NCI-H2227 treated with DMSO at 0.1 percent for 48 hours (cell line): ENCODE measurements around the gene FASN.
"Not testable (repeated sequence)": the region's sequence is repeated elsewhere in the genome, so short reads cannot be mapped to it uniquely, and the experiment has no call there.

Experiments used
- DNase-seq: peaks from one replicate; lab custom pipeline; 2025; lab: John Stamatoyannopoulos, UW

The FASN gene

DNA sequence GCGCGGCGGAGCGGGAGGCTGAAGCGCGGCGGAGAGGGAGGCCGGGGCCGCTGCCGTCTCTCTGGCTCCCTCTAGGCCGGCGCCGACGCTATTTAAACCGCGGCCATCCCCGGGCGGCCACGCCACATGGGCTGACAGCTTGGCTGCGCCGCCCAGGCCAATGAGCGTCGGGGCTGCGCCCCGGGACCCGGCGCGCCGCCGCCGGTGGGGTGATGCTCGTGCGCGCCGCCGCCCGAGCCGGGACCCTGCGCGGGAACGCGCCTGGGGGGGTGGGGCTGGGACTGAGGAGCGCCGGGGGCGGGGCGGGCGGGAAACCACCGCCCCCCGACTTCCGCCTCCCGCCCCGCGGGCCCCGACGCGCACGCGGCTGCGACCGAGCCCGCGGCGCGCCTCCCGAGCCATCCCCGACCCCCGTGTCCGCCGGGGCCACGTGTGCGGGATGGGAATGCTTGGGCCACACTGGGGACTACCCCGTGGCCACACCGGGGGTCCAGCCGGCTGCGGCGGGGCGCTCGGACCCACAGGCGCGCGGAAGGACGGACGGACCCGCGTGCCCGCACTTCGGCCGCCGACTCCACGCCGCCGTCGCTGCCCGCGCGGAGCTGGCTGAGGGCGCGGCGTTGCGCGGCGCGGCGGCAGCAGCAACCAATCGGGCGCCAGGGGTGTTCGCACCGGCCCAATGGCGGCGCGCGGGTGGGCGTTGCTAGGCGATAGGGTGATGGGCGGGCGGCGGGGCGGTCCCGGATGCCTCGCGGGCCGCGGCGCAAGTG is at the start of gene FASN:
Gene FASN, minus strand, starts transcription at position 68 of the 770 bp plus-strand sequence. CDS start 1,791 bp downstream, outside the sequence.
- DNase-seq: peak; percentile 90

DNA sequence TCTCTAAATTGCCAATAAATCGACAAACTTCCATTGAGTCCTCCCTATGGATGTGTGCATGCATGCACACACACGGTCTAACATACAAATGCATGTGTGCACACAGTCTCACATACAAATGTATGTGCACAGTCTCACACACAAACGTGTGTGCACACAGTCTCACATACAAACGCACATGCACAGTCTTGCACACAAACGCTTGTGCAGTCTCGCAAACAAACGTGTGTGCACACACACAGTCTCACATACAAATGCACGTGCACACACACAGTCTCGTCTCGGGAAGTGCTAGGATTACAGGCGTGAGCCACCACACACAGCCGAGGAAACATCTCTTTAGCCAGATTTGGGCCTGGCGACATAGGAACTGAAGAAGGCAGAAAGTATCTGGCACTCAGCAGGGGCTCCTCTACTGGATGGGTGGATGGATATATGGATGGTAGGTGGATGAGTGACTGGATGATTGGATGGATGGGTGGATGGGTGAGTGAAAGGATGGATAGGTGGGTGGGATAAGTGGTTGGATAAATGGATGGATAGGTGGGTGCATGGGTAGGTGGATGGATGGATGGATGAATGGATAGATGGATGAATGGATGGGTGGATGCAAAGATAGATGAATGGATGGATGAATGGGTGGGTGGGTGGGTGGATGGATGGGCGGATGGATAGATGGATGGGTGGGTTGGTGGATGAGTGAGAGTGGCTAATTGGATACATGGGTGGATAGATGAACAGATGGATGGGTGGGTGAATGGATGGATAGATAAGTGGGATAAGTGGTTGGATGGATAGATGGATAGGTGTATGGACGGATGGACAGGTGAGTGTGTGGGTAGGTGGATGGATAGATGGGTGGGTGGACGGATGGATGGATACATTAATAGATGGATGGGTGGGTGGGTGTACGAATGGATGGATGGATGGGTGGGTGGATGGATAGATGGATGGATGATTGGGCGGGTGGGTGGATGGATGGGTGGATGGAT is 48.9 kb upstream of the FASN start:
- DNase-seq: no peak

DNA sequence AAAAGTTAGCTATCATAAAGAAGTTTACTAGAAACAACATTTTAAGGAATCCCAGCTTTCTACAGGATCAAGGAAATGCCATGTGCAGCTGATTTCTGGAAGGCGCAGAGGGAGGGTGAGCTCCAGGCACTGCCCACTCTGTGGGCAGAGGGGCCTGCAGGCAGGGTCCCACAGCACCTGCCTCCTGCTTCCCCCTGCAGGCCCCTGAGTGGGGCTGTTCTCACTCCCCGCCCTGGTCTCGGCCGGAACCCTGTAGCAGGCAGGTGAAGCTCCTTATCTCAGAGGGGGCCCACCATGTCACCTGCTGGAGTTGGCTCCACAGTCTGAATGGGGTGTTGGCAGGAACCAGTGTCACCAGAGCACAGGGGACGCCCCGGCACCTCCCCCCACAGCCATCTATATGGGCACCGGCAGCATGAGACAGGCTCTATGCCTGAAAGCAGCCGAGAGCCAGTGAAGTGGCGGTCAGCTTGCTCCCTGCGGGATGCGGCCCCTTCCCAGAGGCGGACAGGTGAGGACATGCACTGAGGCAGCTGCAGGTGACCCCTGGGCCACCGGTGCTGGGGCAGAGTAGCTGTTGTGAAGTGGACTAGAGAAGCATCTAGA is 47.6 kb upstream of the FASN start:
- no peak for DNase-seq

DNA sequence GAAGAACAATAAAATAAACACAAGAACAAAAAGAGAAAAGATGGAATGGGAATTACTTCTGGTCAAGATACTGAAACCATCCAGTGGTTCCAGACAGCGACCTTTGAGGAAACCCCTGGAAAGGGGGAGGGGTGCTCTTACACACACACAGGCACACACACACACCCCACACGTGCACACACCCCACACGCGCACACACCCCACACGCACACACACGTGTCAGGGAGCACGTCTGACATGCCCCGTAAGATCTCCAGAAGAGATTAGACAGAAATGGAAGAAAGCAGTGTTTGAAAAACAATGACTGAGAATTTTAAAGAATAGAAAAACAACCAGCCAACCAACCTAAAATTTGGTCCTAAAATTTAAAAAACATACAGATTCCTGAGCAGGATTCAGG is 45.3 kb upstream of the FASN start:
- DNase-seq: no peak

DNA sequence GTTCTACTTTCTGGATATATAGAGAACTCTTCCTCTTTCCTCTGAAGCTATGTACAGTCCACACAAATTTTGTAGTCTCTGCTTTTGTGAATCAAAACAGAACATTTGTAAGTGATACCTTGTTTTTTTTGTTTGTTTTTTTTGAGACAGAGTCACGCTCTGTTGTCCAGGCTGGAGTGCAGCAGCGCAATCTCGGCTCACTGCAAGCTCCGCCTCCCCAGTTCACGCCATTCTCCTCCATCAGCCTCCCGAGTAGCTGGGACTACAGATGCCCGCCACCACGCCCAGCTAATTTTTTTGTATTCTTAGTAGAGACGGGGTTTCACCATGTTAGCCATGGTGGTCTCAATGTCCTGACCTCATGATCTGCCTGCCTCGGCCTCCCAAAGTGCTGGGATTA is 41.9 kb upstream of the FASN start:
- DNase-seq: not testable (repeated sequence)

DNA sequence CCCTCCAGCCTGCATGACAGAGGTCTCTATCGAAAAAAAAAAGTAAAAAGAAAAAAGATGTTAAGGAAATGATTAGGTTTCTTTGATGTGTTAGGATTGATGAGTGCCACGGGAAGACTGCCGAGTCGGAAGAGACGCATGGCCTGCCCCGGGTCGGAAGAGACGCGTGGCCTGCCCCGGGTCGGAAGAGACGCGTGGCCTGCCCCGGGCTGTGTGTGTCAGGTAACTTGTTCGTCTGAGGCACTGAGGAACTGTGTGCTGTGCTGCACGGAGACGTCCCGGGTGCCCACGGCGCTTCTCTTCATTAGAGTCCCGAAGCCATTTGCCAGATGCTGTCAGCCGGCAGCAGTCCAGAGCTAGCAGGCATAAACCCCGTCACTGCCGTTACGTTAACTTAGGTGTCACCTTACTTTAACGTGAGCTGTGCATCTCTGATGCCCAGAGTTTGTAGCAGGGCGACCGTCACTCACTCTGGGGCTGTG is 40.5 kb upstream of the FASN start:
- DNase-seq: no peak

DNA sequence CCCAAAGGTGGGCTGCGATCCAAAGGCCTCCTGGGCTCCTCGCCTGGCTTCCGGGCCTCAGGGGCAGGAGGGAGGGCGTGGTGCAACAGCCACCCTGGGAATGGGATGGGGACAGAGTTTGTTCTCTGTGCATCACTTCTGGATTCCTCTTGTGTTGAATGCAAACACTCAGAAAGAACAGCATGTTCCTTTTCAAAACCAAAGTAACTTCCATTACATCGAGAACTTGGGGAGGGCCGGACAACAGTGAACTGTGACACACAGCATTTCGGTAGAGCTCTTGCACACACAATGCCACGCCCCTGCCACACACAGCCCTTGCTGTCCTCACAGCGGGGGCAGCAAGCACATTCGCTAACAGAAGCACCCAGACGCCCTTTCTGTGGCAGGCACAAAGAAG is 36.1 kb upstream of the FASN start:
- DNase-seq: no peak

DNA sequence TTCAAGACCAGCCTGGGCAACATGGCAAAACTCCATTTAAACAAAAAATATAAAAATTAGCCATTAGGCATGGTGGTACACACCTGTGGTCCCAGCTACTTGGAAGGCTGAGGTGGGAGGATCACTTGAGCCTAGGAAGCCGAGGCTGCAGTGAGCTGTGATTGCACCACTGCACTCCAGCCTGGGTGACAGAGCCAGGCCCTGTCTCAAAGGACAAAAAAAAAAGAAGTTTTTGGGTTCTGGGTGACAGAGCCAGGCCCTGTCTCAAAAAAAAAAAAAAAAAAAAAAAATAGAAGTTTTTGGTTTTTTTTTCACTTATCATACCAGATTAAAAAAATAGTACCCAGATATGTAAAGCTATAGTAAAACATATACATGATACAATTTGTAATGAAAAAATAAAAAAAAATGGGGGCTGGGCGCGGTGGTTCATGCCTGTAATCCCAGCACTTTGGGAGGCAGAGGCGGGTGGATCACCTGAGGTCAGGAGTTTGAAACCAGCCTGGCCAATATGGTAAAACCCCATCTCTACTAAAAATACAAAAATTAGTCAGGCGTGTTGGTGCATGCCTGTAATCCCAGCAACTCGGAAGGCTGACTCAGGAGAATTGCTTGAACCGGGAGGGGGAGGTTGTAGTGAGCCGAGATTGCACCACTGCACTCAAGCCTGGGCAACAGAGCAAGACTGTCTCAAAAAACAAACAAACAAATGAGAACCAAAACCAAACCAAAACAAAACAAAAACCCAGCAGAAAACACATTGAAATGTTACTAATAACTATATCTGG is 35.3 kb upstream of the FASN start:
- DNase-seq: not testable (repeated sequence)

DNA sequence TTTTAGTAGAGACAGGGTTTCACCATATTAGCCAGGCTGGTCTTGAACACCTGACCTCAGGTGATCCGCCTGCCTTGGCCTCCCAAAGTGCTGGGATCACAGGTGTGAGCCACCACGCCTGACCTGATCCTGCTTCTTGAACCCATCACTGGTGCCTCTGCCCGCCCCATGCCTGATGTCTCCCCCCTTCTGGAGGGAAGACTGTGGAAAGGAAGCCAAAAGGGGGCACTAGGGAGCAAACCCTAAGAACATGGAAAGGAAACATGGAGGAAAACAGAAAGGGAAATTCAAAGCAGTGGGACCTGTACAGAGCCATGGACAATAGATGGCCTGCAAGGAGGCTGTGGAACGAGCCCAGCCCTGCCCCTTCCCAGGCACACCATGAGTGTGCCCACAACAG is 31.1 kb upstream of the FASN start:
- no peak for DNase-seq

DNA sequence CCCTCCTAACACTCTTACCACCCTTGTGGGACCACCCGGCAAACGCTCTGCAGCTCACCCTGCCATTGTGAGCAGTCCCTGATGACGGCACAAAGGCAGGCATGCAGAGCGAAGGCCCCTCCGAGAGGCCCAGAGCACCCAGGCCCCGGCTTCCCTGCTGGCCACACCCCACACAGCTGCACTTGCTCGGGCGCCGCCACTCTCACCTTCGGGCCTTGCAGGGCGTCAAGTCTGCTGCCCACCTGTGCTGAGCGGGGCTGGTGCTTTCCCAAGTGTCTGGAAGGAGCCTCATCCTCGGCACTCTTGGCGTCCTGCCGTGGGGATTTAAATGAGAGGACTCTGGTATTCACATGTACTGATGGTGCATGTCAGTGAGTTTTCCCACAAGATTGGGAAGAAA is 30.3 kb upstream of the FASN start:
- no peak for DNase-seq

DNA sequence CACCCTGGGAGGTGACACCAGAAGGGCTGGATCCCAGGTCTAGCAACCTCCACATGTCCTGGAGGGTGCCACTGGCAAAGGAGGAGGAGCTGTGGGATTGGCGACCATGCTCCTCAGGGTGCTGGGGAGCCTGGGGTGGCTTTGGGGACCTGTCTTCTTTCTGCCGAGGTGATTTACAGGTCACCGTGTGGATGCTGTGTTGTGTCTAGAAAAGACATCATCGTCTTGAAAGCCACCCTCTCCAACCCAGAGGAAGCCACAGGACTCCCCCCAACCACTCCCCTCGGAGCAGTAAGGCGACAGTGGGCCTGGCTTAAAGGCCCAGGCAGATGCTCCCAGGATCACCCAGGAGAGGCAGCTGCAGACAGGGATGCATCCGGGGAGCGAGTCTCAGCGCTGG is 29.7 kb upstream of the FASN start:
- no peak for DNase-seq

DNA sequence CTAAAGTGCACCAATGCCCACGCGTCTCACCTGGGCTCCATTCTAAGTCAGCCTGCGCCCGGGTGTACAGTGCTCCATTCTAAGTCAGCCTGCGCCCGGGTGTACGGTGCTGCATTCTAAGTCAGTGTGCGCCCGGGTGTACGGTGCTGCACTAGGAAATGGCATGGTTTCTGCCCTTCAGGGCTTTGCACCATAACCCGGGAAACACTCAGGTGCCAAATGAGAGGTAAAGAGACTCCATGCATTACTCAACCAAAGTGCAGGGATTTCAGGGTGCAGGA is 29.2 kb upstream of the FASN start:
- no peak for DNase-seq

DNA sequence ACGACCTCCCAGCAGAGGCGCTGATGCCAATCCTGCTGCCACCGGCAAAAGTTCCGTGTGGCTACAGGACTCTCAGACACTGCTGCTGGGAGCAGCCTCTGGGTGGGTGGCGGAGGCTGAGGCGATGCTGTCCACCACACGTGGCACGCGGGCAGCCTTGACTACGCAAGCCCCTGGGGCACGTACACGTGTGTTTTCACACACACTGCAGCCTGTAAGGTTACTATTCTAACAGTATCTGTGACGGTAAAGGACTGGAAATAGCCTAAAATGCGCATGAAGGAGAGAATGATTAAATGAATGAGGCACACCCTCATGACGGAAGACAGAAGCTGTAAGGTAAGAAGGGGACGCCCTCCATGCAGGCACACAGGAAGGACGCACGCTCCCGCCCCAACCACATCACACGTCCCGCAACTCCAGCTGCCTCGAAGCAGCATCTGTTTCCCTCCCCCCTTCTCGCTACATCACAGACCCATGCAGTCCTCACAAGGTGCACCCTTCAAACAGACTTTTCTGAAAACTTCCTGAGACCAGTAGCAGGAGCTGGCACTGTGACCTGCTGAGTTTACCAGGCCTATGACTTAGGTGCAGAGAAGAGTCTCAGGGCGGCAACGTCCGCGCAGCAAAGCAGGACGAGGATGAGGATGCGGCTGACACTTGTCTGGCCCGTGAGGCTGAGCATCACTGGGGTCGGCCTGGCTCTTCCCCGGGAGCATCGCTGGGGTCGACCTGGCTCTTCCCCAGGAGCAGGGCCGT is 28.7 kb upstream of the FASN start:
- no peak for DNase-seq

DNA sequence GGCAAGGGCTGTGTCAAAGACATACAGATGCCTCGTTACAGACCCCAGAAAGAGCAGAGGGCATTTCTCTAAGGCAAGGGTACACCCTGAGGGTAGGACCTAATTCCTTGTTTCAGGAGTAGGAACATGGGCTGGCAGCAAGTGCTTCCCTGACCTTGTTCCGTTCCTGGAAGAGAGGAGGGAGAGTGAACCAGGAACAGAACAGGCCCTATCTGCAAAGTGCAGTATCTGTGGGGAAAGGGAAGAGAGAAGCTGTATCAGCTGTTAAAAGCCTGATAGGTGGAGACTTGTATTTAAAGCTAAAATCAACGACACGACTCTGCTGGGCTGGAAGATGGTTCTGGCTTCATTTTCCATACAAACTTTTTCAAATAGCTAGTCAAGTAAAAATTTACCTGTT is 26.1 kb upstream of the FASN start:
- DNase-seq: no peak

DNA sequence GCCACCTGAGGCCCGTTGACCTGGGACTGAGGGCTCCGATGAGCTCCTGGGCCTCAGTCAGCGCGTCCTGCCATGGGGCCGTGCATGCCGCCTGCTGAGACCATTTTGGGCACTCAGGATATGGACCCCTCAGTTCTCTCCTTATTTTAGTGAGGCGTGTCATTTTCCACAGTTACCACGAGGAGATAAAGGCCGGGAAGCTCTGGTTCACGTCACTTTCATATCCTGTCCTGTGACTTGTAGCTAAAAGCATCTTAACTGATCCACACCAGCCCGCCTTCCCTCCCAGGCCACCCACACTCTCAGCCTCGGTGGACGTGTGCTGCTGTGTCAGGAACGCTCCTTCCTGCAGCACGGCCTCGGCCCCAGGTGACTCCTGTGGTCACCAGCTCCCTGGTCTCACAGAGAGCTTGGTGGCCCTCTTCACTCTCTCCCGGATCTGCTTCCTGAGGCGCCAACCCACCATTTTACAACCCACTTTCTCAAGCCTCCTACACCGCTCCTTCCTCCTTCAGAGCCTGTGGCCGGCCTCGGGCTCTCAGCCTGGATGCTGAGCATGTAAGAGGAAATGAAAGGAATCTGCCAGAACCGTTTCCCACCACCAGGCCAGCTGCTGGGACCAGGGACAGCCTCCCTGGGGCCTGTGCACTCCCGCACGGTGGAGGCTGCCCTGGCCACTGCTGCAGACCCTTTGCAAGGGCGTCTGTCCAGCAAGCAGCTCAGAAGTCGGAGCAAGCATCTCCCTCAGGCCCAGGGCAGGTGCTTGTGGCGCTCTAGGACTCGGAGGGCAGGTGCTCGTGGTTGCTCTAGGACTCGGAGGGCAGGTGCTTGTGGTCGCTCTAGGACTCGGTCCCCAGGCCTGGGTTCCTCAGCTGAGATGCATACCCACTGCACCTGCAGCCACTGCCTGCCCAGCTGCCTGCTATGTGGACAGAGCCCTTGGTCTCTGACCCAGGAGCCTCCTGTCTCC is 23.9 kb upstream of the FASN start:
- DNase-seq: no peak

DNA sequence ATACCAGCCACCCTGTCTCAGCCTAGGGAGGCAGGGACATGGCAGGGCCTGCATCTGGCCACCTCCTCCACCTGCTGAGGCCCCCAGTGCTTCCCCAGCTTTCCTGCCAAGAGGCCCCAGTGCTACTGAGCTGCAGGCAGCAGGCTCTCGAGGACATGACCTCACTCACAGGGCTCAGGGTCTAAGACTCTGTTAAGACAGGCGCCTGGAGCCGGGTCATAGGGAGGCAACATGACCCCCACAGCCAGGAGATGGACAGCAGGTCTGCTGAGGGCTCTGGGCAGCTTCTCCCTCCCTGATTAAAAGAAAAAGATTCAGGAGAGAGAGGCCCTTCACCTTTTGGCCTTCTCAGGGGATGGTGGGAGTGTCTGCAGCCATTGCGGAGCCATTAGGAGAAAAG is 23.2 kb upstream of the FASN start:
- no peak for DNase-seq

DNA sequence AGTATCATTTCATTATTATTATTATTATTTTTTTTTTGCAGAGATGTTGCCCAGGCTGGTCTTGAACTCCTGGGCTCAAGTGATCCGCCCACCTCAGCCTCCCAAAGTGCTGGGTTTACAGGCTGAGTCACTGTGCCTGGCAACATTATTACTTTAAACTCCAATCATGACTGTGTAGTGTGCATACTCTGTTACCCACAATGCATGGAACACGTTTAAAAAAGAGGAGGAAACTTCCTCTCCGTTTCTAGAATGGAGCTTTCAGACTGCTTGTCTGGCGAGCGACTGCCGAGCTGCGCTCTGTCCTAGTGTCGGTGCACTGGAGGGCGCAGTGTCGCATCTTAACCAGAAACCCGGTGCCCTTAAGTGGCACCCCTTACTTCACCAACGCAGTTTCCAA is 22.1 kb upstream of the FASN start:
- no peak for DNase-seq

DNA sequence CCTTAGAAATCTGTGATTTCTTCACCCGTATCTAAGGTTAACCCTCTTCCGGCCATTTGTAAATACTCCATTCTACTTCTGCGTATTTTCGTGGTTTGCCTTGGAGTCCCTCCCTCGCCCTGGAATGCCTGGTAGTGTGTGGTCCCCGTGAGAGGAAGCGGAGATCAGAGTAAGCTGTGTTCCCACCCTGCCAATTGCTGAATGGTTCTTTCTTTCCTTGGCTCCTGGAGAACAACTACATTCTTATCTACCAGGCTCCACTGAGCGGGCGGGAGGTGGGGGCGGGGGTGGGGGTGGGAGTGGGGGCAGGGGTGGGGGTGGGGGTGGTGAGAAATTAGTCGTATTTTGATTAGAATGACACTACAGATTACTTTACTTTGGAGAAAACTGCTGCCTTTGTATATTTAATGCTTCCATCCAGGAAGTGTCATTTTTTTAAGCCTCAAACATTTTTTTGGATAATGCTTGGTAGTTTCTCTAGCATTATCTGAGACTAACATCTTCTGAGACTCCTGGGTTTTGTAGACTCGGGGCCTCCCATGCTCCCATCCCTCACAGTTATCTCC is 20.9 kb upstream of the FASN start:
- no peak for DNase-seq

DNA sequence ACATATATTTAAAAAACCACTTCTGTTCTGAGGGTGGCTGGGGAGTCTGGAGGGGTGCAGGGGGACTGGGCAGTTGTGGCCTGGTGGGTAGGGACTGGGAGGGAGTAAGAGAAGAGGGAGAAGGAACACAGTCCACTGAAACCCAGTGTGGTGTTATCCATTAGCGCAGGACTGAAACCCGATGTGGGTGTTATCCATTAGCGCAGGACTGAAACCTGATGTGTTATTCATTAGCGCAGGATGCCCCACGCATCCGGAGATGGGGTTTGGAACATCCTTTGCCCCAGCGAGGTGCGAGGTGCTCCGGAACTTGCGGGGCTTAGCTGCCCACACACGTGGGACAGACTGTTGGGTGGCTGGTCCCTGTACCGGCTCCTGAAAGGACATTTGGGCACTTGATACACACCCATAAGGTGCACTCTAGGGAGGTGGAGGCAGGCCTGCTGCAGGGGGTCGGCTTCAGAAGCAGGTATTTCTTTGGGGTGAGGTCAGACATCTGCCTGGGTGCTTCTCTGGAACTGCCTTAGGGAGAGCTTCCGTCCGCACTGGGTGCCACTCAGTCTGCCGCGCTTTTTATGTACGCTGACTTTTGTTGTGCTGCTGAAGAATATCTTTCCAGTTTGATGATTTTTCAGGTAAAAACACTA is 20.3 kb upstream of the FASN start:
- DNase-seq: no peak
